Hematopoietic multipotent progenitor cell treated with erythropoietin and hydrocortisone succinate and interleukin-3 and kit ligand, for 4 days (in vitro differentiated cells): Measurements from ENCODE around the gene TIGD6.
A peak's percentile ranks its signal among the peaks of the same experiment; 100 is the strongest.
"Not testable (repeated sequence)": the region's sequence is repeated elsewhere in the genome, so short reads cannot be mapped to it uniquely, and the experiment has no call there.

Experiments
- DNase-seq: peaks from one replicate; pipeline ENCODE4 v3.0.0-alpha.2; 2015

TIGD6 gene

DNA sequence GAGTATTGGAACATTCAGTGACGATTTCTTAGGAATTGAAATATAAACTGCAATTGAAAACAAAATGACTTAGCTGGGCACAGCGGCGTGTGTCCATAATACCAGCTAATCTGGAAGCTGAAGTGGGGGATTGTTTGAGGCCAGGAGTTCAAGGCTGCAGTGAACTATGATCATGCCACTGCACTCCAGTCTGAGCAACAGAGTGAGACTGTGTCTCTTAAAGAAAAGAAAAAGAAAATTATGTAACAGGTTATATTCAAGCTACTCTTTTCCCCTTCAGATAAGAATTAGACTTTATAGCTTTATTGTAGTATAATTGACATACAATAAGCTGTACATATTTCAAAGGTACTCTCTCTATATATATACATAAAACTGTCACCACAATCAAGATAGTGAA, 33.5 kb downstream of the TIGD6 start:
- DNase-seq: no peak

- no peak for DNase-seq
Measured at GRCh38 chr5:149963729-149964128, 36.7 kb downstream of the TIGD6 start.

GRCh38 chr5:149962601-149963300, 37.7 kb downstream of the TIGD6 start:
- no peak for DNase-seq

DNA sequence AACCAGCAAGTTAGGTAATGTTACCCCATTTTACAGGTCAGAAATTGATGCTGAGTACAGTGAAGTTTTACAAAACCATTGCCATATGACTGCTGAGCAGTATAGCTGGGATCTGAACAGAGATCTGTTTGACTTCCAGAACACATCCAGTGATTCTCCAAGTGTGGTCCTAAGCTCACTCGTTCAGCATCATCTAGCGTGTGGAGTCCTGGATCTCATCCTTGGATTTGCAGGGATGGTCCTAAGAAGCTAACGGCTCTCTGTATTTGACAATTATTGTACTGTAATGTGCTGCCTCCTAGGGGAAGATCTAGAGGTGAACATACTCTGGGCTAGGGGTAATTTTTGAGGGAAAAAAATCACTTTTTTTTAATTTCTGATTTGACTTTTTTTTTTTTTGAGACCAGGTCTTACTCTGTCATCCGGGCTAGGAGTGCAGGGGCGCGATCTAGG, 38.5 kb downstream of the TIGD6 start:
- DNase-seq: peak; percentile 78

DNA sequence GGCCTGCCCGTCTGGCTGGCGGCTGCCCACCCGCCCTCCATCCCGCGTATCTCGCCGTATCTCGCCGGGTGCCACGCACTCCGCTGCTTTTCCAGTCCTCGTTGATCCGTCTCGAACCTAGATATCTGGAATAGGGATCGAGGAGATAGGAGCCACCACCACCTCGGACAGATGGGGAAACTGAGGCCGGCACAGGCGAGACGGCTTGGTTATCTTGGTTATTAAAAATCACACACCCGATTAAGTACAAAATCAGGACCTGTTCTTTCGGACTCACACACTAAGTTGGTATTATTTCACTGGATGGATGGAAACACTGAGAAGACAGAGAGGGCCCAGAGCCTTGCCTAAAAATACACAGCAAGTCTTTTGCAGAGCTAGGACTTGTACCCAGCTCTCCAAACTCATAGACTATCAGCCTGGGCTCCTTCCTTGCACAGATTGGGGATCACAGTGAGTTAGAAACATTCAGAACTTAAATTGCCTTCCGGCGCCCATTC, 39.2 kb downstream of the TIGD6 start:
- no peak for DNase-seq

- DNase-seq: peak; percentile 99
Measured at GRCh38 chr5:149960272-149961185, 39.9 kb downstream of the TIGD6 start, which contains the start of gene SLC26A2. Gene SLC26A2, plus strand, starts transcription at chr5:149960758. Its CDS starts 16,895 bp downstream, at chr5:149977653.

GRCh38 chr5:149959406-149960236, 40.8 kb downstream of the TIGD6 start:
- peak; percentile 88 for DNase-seq

DNA sequence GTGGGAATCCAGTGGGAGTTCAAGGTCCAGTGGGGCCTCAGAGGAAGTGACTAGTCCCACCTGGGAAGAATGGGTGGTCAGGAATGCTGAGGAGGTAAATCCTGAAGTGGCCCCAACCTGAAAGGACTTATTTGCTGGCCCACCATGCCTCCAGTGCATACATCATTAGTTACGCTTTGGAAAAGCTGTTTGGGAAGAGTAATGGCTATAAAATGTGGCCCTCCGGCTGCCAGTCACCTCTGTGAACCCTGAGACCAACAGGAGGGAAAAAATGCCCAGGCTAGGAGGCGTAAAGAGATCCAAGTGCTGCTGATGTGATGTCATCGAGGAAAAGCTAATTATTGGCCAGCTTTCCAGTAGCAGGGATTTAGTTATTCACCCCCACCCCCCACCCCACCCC, 42.6 kb downstream of the TIGD6 start:
- no peak for DNase-seq

GRCh38 chr5:149956685-149957084, 43.8 kb downstream of the TIGD6 start:
- no peak for DNase-seq

DNA sequence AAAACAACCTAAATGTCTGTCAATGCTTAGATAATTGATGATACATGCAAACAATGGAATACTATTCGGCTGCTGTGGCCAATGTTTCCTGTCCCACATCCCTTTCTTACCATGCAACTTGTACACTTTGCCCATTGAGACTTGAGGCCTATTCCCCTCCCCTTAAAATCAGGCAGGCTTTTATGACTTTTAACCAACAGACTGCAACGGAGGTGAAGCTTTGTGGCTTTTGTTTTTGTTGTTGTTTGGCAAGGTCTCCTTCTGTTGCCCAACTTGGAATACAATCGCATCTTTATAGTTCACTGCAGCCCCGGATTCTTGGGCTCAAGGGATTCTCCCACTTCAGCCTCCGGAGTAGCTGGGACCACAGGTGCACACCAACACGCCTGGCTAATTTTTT, 45.7 kb downstream of the TIGD6 start:
- DNase-seq: no peak

GRCh38 chr5:149953436-149954121, 46.9 kb downstream of the TIGD6 start:
- DNase-seq: peak; percentile 52

- DNase-seq: peak; percentile 25
Measured at GRCh38 chr5:149951138-149951749, 49.2 kb downstream of the TIGD6 start.

GRCh38 chr5:149948993-149949392, 51.5 kb downstream of the TIGD6 start:
- no peak for DNase-seq

DNA sequence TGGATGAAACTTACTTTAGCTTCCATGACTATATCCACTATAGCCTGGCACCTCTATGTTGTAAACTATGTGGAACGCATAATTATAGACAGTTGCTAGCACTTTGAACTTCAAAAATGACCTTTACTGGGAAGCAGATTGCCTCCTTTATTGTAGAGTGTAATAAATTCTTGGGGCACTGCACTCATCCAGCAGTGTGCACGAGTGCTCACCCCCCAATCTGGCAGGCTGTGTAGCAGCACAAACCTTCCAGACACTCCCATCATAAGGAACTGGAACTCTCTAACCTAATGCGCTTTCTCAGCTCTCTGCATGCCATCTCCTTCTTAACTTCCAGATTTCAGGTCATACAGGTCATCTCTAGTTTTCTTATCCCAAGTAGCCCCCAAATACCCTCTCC, 54.3 kb downstream of the TIGD6 start:
- no peak for DNase-seq

DNA sequence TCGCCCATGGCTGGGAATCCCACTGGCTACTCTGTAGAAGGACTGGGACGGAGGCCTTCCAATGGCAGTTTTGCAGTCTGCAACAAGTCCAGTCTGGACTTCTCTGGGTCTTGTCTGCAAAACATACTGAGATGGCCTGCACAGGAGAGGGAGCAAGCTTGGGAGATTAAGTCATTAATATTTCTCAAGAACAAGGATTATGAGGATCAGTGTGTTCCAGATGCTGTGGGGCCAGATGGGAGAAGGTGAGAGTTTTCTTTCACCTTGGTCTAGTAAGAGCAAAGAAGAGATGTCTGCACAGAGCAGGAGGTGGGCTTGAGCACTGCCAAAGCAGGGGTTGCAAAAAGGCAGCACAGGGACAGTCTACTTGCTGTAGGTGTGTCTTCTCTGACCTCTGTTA, 55.8 kb downstream of the TIGD6 start, which contains the start of gene PDE6A:
Gene PDE6A (minus strand): TSS at position 128 of the 400 bp plus-strand sequence. CDS start 120 bp downstream, at position 8.
- no peak for DNase-seq

DNA sequence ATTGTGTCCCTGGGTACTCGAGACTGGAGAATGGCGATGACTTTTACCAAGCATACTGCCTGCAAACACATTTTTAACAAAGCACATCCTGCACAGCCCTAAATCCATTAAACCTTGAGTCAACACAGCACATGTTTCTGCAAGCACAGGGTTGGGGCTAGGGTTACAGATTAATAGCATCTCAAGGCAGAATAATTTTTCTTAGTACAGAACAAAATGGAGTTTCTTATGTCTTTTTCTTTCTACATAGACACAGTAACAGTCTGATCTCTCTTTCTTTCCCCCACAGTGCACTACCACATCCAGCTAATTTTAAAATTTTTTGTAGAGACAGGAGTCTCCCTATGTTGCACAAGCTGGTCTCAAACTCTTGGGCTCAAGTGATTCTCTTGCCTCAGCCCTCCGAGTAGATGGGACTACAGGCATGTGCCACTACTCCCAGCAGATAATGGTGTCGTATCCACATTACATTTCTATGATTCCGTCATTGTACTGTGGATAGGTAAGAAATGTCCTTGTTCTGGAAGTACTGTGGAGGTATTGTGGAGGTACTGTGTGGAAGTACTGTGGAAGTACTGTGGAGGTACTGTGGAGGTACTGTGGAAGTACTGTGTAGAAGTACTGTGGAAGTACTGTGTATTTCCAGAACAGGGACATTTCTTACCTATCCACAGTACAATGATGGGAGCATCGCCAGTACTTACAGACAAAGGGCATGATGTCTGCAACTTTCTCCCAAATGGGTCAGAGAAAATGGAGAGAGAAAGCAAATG, 57.1 kb downstream of the TIGD6 start:
- DNase-seq: not testable (repeated sequence)
